ENCODE data around the gene GPBAR1.

The GPBAR1 gene

GRCh38 chr2:218286570-218287459 lies 26.0 kb downstream of the GPBAR1 start:
- peak overlapping the region; percentile 78 for H3K27ac ChIP-seq
- peak overlapping the region; percentile 80 for H3K4me3 ChIP-seq (IDR thresholded peaks at IDR 0.05; ENCODE audit: insufficient read depth, low read depth, low read length)
- TF ChIP-seq, protein P1, sequence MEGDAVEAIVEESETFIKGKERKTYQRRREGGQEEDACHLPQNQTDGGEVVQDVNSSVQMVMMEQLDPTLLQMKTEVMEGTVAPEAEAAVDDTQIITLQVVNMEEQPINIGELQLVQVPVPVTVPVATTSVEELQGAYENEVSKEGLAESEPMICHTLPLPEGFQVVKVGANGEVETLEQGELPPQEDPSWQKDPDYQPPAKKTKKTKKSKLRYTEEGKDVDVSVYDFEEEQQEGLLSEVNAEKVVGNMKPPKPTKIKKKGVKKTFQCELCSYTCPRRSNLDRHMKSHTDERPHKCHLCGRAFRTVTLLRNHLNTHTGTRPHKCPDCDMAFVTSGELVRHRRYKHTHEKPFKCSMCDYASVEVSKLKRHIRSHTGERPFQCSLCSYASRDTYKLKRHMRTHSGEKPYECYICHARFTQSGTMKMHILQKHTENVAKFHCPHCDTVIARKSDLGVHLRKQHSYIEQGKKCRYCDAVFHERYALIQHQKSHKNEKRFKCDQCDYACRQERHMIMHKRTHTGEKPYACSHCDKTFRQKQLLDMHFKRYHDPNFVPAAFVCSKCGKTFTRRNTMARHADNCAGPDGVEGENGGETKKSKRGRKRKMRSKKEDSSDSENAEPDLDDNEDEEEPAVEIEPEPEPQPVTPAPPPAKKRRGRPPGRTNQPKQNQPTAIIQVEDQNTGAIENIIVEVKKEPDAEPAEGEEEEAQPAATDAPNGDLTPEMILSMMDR (conservative IDR thresholded peaks at IDR 0.05; ENCODE audit: low read depth, low read length), result no peak
- H3K79me2 ChIP-seq (ENCODE audit: insufficient read depth, low read depth), result peaks cover 67% of the 10 kb centered on the region
- peak overlapping the region; percentile 27; the same call in 1 of the 2 replicates for H2AFZ ChIP-seq (ENCODE audit: low read depth)
- peak overlapping the region; percentile 50 for H3K9ac ChIP-seq
- no peaks in the 10 kb centered on the region for H4K20me1 ChIP-seq (ENCODE audit: insufficient read depth)
- H3K4me2 ChIP-seq, result peak overlapping the region; percentile 90
- no peaks in the 10 kb centered on the region for H3K36me3 ChIP-seq (ENCODE audit: insufficient read depth)
- no peaks in the 10 kb centered on the region for H3K27me3 ChIP-seq (ENCODE audit: insufficient read depth, low read depth)
- H3K4me1 ChIP-seq (ENCODE audit: low read depth, poor library complexity, severe bottlenecking), result peaks cover 92% of the 10 kb centered on the region

DNA sequence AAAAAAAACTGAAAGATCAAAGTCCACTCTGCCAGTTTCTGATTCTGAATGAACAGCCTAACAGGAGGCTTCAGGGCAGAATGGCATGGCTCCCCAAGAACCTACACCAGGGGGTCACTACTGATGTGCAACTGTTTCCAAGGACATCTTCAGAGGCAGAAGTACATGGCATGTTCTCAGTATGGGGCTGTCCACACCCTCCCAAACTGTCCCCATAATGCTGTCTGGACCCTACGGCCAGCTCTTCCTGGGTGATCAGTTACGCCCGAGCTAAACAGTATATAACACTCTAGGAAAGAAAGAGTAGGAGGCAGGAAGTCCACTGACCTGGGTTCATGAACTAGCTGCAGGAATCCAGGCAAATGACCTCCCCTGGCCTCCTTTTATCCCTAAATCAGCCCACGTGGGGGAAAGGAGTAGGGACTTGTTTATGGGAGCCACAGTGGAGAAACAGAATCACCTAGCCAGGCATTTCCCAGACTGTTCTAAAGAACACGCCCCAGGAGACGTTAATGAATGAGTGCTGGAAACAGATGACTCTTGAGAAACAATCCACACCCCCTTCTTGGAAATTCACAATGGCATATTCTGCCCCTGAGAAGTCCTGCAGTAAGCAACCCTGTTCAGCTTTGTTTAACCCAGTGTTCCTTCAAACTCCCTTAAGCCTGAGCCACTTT lies 29.0 kb downstream of the GPBAR1 start:
- no peaks in the 10 kb centered on the region for H4K20me1 ChIP-seq (ENCODE audit: insufficient read depth)
- no peak overlapping the region for H3K9ac ChIP-seq
- peak overlapping the region; percentile 69; the same call in 1 of the 2 replicates for H3K27ac ChIP-seq
- no peak overlapping the region for H2AFZ ChIP-seq (ENCODE audit: low read depth)
- H3K4me3 ChIP-seq (IDR thresholded peaks at IDR 0.05; ENCODE audit: insufficient read depth, low read depth, low read length), result no peak overlapping the region
- H3K36me3 ChIP-seq (ENCODE audit: insufficient read depth), result no peaks in the 10 kb centered on the region
- H3K4me2 ChIP-seq, result peak overlapping the region; percentile 88
- H3K79me2 ChIP-seq (ENCODE audit: insufficient read depth, low read depth), result peaks cover 56% of the 10 kb centered on the region
- H3K4me1 ChIP-seq (ENCODE audit: low read depth, poor library complexity, severe bottlenecking), result peaks cover 75% of the 10 kb centered on the region
- H3K27me3 ChIP-seq (ENCODE audit: insufficient read depth, low read depth), result no peaks in the 10 kb centered on the region
- TF ChIP-seq, protein P1 (conservative IDR thresholded peaks at IDR 0.05; ENCODE audit: low read depth, low read length), result no peak

- no peak overlapping the region for H2AFZ ChIP-seq (ENCODE audit: low read depth)
- H4K20me1 ChIP-seq (ENCODE audit: insufficient read depth), result no peaks in the 10 kb centered on the region
- H3K9ac ChIP-seq, result peak overlapping the region; percentile 69; the same call in 1 of the 2 replicates
- peaks cover 70% of the 10 kb centered on the region for H3K4me1 ChIP-seq (ENCODE audit: low read depth, poor library complexity, severe bottlenecking)
- no peaks in the 10 kb centered on the region for H3K36me3 ChIP-seq (ENCODE audit: insufficient read depth)
- peak overlapping the region; percentile 88 for H3K4me2 ChIP-seq
- no peak overlapping the region for H3K4me3 ChIP-seq (IDR thresholded peaks at IDR 0.05; ENCODE audit: insufficient read depth, low read depth, low read length)
- H3K27me3 ChIP-seq (ENCODE audit: insufficient read depth, low read depth), result no peaks in the 10 kb centered on the region
- H3K27ac ChIP-seq, result peak overlapping the region; percentile 69
- peaks cover 48% of the 10 kb centered on the region for H3K79me2 ChIP-seq (ENCODE audit: insufficient read depth, low read depth)
- TF ChIP-seq, protein P1 (conservative IDR thresholded peaks at IDR 0.05; ENCODE audit: low read depth, low read length), result no peak
Observed at GRCh38 chr2:218290316-218291261, 29.8 kb downstream of the GPBAR1 start.

All from KMS-11 (cell line).